GM12864 (cell line): Measurements from ENCODE around the gene ASCL5.

ENCODE experiments used
- DNase-seq: peaks from one replicate; pipeline ENCODE4 v3.0.0-alpha.2; 2011; ENCODE audit warnings: low read depth
- H3K4me3 ChIP-seq: 2 replicates; pipeline ENCODE4 v1.5.1; 2011; ENCODE audit warnings: mild to moderate bottlenecking, low read depth, low read length, control low read depth
- TF ChIP-seq, protein P1 (sequence below): IDR thresholded peaks from 2 replicates; pipeline ENCODE4 v1.5.1; 2011; ENCODE audit warnings: low read depth, mild to moderate bottlenecking, moderate library complexity, low read length, control low read depth, inconsistent platforms; ENCODE audit errors: missing control alignments

ASCL5 gene

DNA sequence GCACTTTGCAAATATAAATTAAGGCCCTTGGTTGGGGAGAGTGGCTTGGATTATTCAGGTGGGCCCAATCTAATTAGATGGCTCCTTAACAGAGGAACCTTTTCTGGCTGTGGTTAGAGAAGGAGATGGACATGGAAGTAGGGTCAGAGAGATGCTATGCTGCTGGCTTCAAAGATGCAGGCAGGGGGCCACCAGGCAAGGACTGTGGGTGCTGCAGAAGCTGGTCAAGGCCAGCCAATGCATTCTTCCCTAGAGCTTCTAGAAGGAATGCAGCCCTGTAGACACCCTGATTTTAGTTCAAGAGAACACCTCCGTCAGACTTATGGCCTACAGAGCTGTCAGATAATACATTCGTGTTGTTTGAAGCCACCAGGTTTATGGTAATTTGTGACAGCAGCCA is 31.0 kb upstream of the ASCL5 start:
- no peak for DNase-seq
- no peak overlapping the region for H3K4me3 ChIP-seq
- TF ChIP-seq, protein P1, sequence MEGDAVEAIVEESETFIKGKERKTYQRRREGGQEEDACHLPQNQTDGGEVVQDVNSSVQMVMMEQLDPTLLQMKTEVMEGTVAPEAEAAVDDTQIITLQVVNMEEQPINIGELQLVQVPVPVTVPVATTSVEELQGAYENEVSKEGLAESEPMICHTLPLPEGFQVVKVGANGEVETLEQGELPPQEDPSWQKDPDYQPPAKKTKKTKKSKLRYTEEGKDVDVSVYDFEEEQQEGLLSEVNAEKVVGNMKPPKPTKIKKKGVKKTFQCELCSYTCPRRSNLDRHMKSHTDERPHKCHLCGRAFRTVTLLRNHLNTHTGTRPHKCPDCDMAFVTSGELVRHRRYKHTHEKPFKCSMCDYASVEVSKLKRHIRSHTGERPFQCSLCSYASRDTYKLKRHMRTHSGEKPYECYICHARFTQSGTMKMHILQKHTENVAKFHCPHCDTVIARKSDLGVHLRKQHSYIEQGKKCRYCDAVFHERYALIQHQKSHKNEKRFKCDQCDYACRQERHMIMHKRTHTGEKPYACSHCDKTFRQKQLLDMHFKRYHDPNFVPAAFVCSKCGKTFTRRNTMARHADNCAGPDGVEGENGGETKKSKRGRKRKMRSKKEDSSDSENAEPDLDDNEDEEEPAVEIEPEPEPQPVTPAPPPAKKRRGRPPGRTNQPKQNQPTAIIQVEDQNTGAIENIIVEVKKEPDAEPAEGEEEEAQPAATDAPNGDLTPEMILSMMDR = no peak

DNA sequence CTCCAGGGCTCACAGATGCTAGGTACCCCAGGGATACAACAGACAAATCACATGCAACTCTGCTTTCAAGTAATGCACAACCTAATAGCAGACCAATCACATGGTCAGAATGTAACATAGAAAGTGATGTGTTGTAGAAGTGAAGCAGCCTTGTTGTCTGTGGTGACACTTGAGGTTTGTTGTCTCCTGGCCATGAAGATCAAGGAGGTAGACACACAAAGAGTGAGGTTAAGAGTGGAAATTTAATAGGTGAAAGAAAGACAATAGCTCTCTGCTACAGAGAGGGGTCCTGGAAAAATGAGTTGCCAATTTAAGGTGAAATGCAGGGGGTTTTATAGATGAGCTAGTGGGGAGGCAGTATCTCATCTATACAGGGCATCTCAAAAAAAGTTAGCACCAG is 29.8 kb upstream of the ASCL5 start:
- no peak overlapping the region for H3K4me3 ChIP-seq
- no peak for DNase-seq
- TF ChIP-seq, protein P1 = no peak

DNA sequence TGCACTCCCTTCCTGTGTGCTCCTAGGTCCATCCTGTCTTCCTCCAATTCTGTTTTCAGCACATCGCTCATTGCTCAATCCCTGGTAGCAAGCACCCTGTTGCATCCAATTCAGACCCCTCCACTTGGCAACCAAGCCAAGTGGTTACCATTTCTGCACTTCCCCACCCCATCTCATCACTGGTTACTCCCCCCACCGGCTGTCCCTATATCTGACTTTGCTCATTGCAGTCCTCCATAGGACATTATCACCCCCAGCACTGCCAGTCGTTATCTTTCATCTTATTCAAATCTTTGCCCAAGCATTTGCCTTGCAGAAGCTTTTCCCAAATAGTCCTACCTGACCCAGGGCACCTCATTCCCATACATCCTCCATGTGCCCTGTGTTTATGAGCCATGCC is 29.4 kb upstream of the ASCL5 start:
- no peak overlapping the region for H3K4me3 ChIP-seq
- DNase-seq = no peak
- TF ChIP-seq, protein P1 = no peak

DNA sequence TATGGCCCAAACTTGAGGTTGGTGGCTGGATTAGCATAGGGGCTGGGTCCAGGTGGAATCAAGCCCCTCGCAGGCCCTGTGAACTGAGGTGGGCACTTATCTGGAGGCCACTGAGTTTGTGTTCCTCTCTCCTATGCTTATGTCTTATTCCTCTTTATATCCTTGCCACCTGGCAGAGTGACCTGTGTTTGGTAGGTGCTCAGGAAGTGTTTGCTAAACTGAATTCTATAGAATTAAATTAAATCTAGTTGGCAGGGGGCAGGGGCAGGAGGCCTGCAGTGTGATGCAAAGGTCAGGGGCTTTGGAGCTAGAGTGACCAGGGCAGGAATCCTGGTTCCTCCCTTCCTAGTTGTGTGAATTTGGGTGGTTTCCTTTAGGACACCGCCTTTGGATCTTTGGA is 28.4 kb upstream of the ASCL5 start:
- TF ChIP-seq, protein P1 = no peak

DNA sequence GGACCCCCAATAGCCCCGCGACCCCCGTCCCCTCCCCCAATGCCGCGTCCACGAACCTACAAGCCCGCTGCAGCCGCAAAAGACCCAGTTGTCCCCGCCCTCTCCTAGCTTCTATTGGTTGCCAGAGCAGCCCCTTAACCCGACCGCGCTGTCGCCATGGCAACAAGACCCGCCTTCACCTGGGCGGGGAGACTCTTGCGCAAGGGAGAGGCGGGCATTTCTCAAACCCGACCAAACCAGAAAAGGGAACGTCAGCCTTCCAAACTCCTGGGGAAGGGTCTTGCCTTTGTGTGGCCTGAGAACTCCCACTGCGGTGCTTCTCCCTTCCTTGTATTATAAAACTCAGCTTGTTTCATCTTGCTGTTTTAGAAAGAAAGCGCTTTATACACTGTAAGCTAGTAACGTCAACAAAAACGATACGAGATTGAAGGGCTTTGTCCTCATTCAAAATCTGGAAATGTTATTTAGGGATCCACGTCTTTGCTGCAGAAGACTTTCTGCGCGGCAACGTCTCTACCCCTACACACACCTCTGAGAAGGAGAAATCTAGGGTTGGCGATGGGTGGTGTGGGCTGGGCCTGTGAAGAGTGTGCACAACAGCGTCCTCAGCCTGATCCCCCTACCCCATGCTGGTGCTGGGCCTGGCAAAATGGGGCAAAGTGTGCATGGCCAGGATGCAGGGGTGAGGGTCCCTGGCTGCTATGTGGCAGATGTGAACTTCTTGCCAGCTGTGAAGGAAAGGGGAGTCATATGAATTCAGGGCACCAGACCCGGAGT is 27.6 kb upstream of the ASCL5 start, which contains the start of gene TMEM9:
Gene TMEM9 (minus strand): TSS at position 86 of the 777 bp plus-strand sequence. CDS start 551 bp downstream, outside the sequence.
- DNase-seq = peak; percentile 87
- TF ChIP-seq, protein P1 = no peak
- peak within 1 kb of the TSS; percentile 82 for H3K4me3 ChIP-seq

More for the DNA sequence above, 28.4 kb upstream of the ASCL5 start:
- no peak overlapping the region for H3K4me3 ChIP-seq
- DNase-seq = no peak

DNA sequence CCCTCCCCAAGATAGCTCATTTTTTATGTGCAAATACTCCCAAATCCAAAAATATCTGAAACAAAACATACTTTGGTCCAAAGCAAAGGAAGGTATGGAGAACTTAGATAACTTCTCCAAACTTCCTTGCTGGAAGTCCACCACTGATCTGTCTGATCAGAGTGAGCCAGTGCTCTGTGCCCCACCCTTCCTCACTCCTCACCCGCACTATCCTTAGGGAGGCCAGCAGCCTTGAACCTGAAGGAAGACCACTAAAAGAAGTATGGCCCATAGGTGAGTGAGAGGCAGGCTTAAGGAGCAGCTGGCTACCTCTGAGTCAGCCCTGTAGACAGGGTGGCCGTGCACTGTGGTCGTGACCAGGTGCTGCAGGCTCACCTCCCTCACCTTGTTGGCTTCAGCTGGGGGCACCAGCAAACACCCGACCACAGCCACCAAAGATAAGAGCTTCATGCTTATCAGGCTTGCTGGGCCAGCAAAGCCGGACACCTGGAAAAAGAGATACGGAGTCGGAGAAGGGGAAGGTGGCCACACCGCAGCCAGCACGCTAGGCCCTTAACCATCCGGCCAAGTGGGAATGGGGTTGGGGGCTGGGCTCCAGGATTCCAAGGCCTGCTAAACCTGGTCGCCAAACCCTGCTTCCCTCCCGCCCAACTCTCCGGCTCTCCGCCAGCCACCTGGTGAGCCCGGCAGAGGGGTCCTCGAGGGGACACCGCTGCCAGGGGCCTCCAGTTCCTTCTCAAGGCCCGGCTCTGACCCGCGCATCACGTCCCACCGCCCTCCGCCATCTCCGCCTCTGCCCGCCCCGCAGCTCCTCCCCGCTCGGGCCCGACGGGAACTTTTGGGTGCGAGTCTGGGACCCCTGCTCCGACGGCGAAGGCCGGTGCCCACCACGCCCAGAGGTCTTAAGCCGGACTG is 26.7 kb upstream of the ASCL5 start:
- peak overlapping the region; percentile 82 for H3K4me3 ChIP-seq
- no peak for DNase-seq
- TF ChIP-seq, protein P1 = no peak
